Hepatic stellate cell (primary cell): ENCODE data around the gene ATP7B.
"Not testable (repeated sequence)": the region's sequence is repeated elsewhere in the genome, so short reads cannot be mapped to it uniquely, and the experiment has no call there.

Source experiments
- DNase-seq: peaks from one replicate; pipeline ENCODE4 v3.0.0; 2011; ENCODE audit warnings: low spot score

Gene ATP7B

DNA sequence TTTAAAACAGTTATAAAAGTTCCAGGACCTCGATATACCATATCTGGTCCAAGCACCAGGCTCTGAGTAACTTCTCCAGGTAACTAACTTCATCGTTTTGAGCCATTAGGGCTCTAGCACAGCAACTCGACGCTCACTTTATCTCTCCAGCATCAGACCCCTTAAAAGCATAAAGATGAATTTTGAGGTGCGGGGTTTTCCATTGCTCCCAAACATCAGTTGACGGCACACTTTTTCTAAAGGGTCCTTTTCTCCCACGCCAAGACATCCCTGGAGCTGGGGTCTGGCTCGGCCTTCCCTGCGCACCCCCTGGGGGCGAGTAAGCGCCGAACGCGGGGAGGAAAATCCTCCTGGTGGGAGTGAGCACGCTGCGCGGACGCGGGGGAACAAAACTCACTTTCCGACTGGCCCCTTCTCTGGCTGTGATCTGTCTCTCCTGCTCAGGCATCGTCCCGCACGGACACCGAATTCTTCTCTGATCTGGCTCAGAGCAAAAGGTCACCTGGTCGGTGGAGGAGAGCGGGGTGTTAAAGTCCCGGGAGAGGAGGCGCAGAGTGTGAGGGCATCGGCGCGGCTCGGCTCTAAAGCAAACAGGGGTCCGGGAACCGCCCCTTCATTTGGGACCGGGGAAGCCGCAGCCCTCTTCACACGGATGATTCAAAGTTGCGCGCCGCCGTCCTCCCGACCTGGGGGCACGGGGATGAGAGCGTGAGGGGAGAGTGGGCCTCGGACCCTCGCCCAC, at the start of gene ATP7B:
Gene ATP7B (minus strand): TSS at position 561 of the 742 bp plus-strand sequence. CDS start 113 bp downstream, at position 448.
- DNase-seq: peak; percentile 24

DNA sequence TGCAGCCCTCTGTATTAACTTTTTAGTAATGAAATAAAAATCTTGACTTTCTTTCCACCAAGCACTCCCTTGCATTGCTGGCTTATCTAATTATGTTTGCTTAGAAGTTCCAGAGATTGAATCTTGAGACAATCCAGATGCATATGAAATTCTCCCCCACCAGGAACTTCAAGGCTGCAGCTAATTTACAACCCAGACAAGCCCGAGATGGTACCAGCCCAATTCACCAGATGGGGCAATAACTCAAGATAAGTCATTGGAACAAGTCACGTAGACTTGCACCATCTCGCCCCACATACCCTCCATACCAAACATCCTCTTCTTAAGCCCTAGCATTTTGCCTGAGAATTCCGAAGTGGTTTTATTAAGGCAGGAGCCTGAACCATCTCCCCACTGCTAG, 42.2 kb upstream of the ATP7B start:
- no peak for DNase-seq

DNA sequence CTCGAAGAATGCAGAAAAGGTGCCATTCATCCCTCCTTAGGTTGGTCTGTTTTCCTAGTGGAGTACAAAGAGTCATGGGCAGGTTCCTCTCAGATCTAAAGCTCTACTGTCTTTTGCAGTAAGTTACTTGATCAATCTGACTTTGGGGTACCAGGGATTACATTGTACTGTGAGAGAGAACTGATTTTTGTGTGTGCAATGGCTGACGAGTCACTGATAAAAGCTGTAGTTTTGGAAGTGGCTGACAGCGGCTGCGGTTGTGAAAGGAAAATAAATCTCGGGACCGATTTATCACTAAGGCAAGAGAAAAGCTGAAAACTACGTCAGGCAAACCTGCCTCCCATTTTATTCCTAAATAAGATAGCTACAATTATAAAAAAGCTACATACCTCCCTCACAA, 40.1 kb upstream of the ATP7B start:
- DNase-seq: no peak

DNA sequence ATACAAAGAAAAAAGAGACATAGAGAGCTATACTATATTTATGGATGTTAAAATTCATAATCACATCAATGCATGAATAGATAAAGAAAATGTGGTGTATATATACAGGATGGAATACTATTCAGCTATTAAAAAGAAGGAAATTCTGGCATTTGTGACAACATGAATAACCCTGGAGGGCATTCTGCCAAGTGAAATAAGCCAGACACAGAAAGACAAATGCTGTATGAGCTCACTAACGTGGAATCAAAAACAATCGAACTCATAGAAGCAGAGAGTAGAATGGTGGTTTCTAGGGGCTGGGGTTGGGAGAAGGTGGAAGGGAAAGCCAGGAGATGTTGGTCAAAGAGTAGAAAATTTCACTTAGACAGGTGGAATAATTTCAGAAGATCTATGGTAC, 37.3 kb upstream of the ATP7B start:
- DNase-seq: no peak

DNA sequence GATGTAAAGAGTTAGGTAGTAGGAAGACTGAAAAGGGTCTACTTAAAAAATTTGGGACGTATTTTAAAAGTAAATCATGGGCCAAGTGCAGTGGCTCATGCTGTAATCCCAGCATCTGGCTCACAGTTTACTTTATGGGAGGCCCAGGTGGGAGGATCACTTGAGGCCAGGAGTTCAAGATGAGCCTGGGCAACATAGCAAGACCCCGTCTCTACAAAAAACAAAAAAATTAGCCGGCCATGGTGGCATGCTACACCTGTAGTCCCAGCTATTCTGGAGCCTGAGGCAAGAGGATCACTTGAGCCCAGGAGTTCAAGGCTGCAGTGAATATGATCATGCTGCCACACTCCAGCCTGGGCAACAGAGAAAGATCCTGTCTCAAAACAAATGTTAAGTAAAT, 36.2 kb upstream of the ATP7B start:
- no peak for DNase-seq

DNA sequence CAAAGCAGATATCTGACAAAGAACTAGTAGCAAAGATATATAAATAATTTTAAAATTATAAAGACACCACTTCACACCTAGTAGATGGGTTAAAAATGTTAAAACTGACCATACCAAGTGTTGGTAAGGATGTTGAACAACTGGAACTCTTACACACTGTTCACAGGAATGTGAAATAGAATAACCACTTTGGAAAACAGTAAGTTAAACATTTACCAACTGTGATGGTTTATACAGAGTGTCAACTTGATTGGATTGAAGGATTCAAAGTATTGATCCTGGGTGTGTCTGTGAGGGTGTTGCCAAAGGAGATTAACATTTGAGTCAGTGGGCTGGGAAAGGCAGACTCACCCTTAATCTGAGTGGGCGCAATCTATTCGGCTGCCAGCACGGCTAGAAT, 32.4 kb upstream of the ATP7B start:
- no peak for DNase-seq

DNA sequence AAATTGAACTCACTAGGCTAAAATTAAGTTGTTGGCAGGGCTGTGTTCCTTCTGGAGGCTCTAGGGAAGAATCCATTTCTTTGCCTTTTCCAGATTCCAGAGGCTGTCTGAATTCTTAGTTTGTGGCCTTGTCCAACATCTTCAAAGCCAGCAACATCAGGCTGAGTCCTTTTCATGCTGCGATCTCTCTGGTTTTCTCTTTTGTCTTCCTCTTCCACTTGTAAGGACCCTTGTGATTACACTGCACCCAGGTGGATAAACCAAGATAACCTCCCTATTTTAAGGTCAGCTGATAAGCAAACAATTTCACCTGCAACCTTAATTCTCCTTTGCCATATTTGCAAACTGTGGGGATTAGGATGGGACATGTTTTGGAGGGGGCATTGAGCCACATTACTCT, 24.8 kb upstream of the ATP7B start:
- DNase-seq: no peak

DNA sequence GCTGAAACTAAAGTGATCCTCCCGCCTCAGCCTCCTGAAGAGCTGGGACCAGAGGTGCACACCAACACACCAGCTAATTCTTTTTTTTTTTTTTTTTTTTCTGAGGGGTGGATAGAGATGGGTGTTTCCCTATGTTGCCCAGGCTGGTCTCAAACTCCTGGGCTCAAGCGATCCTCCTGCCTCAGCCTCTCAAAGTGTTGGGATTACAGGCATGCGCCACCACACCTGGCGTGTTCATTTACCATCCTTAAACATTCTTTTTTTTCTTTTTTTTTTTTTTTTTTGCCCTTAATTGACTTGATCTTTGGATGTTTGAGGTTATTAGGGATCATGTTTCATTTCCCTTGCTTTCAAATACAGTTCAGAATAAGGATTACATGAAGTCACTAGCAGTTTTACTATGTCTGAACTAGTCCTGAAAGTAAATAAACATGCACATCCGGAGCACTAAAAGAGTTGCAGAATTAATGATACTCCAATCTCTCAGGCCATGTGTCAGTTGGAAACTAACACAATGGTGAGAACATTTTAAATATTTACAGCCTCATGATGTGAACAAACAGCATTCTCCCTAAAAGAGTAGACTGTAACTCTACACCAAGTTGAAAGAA, 23.5 kb upstream of the ATP7B start:
- DNase-seq: no peak

DNA sequence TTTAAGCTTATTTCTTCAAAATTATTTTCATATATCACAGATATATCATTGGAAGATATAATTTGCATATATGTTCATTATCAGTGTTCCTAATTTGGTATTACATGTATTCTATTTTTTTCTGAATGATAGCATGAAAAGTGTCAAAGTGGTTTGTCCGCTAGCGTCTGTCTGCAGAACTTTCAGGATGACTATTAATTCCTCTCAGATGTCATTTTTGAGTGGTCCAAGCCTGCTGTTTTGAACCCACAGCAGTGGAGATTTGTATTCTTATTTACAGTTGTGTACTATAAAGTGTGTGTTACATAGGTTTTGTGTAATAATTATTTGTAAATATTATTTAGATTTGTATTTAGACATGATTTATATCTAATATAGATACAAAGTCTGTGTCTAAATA, 21.8 kb upstream of the ATP7B start:
- DNase-seq: no peak

DNA sequence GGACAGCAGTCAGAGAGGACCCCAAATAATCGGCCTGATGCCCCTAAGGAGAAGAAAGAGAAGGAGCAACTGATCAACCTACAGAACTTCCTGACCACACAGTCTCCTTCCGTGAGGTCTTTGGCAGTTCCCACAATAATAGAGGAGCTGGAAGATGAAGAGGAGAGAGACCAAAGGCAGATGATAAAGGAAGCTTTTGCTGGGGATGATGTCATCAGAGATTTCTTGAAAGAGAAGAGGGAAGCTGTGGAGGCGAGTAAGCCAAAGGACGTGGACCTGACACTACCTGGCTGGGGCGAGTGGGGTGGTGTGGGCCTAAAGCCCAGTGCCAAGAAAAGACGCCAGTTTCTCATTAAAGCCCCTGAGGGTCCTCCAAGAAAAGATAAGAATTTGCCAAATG, 19.2 kb upstream of the ATP7B start:
- DNase-seq: not testable (repeated sequence)

DNA sequence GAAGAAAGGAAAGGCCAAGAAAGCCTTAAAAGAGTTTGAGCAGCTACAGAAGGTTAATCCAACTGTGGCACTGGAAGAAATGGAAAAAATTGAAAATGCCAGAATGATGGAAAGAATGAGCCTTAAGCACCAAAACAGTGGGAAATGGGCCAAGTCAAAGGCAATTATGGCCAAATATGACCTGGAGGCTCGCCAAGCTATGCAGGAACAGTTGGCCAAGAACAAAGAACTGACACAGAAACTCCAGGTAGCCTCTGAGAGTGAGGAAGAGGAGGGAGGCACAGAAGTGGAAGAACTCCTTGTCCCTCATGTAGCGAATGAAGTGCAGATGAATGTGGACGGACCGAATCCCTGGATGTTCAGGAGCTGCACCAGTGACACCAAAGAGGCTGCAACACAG, 18.3 kb upstream of the ATP7B start:
- no peak for DNase-seq

DNA sequence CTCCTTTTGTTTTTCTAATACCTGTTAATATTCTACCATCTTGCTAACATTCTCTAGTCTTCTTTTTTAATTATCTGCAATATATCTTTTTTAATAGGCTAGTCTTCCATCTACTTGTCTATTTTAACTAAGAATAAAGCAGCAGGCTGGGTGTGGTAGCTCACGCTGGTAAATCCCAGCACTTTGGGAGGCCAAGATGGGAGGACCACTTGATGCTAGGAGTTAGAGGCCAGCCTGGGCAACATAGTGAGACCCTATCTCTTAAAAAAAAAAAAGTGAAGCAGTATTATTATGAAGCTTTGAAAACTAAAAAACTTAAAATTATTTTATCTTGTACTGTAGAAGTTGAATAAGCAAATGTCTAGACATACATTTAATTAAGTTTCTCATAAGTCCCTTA, 16.6 kb upstream of the ATP7B start:
- DNase-seq: no peak

DNA sequence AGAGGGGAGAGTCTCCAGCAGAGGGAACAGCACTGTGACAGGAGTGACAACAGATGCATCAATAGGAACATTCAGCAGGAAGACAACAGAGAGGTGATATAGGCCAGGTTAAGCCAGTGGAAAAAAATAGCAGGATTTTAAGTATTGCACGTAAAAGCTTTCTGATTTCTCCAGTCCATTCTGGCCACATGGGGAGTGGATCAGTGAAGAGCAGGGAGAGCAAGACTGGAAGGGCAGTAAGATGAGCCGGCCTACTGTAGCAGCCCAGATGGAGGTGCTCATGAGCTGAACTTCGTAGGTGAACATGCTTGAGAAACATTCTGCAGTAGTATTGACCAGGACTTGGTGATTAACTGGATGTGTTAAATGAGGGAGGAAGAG, 15.0 kb upstream of the ATP7B start:
- no peak for DNase-seq

DNA sequence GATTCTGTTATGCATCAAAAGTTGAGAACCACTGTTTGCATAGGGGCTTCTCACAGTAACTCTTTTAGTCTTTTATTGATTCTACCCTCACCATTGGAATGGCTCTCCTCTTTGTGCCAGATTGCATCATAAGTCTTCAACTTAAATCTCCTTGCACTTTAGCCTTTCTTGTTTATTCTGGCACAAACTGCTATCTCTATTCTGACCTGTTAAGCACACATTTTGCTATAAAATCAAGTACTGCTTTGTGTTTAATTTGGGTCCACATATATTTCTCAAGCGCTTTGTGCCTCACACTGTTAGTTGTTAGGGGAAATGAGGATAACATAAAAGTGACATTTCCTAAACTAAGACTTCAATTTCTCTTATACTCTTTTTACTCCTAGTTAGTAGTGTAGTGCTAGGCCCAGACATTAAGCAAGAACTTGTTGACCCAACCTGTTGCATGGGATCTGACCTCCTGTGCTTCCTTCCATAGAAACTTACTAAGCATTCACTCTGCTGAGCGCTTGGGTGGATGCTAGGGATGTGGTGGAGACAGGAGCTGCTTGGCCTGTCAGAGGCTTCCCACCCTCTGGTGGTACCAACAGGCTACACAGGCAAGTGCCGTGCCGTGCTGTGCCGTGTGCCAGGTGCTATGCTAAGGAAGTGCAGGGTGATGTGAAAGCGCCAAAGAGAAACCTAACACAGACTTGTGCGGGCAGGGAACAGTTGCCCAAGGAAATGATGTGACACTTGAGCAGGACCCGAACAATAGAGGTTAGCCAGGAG, 14.4 kb upstream of the ATP7B start:
- DNase-seq: no peak

DNA sequence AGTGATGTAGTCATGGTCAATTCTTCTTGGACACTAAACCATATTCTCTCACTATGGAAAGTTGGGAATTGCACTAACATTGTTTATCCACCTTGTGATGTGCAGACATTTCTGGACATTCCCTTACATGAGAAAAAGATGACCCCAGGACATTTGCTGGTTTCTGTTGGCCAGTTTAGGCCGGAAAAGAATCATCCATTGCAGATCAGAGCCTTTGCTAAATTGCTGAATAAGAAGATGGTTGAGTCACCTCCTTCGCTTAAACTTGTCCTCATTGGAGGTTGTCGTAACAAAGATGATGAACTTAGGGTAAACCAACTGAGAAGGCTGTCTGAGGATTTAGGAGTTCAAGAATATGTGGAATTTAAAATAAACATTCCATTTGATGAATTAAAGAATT, 13.2 kb upstream of the ATP7B start, which contains the start of gene UTP14C:
Gene UTP14C (plus strand): TSS at position 211 of the 400 bp plus-strand sequence. CDS start 4,114 bp downstream, outside the sequence.
- no peak for DNase-seq

DNA sequence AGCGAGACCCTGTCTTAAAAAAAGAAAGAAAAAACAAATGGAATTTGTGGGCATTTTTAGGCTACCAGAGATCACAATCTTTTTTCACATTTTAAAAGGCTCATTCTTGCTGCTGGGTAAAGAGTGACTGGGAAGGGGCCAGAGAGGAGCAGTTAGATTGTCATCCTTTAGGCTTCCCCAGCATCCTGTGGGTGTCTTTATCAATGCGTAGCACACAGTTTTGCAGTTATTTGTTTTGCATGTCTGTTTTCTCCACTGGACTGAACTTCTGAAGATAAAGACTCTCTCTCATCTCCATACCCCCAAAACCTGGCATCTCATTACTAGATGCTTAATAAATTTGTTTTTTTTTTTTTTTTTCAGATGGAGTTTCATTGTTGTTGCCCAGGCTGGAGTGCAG, 11.1 kb upstream of the ATP7B start:
- no peak for DNase-seq

DNA sequence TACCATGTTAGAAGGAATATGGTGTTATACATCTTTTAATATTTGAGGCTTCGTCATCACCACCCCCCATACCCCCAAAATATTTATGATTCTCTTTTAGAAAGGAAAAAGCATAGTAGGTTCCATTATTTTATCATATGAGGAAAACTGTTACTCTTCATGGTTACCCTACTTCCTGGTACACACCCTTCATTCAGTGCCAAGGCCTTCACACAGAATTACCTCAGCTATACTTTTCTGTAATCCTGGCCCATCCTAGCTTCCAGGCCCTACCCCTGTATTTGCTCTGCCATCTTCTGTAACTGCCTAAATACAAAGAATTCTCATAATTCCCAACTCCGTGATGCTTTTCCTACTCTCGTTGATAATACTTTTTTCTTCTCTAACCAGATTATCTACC, 8.9 kb upstream of the ATP7B start:
- no peak for DNase-seq

DNA sequence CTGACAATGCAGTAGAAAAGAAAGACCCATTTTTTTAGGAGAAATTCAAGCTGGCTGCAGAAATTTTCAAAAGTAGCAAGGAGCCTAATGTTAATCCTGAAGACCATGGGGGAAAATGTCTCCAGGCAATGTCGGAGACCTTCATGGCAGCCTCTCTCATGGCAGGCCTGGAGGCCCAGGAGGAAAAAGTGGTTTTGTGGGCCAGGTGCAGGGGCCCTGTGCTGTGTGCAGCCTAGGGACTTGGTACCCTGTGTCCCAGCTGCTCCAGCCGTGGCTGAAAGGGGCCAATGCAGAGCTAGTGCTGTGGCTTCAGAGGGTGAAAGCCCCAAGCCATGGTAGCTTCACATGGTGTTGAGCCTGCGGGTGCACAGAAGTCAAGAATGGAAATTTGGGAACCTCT, 5.0 kb upstream of the ATP7B start:
- no peak for DNase-seq

DNA sequence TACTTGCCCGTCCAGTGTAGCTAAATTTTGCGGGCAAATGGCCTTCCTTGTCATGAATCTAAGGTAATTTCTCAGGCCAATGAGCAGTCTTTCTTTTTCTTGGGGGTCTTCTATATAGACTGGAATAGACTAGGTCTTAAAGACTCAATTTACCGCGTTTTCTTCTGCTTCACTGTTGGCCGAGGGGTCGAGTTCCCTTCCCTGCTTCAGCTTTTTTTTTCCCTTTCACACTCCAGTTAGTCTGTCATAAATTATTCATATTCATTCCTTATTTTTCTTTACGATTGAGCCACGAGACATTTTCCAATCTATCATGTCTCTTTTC, 1.2 kb upstream of the ATP7B start:
- no peak for DNase-seq

DNA sequence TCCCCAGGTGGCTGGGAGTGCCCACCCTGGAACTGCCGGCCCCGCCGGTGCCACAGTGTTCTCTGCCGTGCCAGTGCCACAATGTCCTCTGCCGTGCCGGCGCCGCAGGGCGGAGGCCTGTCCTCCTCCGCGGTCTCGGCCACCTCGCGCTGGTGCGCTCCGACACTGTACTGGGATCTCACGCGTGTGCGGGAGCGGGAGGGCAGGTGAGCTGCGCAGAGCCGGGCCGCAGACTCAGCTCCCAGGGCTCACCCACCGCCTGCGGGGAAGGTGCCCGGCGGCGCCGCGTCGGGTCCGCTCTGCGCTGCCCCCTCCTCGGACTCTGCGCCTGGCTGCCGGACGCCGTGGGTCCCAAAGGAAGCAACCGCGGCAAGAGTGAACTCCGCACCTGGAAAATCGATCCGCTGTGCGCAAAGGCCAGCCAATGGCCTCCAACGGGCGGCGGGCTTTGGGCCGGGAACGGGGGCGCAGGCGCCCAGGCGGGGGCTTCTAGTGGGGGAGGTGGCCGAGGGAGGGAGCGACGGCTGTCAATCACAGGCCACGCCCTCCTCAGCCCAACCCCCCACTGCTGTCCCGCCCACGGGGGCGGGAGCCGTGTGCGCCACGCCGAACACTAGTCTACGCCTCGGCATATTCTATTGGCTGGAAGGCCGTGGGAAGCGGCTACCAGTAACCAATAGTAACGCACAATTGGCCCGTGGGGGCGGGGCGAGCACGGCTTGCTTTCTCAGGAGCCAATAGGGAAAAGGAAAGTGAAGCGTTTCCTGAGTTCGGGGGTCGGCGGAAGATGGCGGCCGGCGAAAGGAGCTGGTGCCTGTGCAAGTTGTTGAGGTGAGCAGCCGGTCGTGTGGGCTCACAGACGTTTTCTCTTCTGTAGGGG, 622 bp upstream of the ATP7B start, which contains the start of gene ALG11:
Gene ALG11 (plus strand): TSS at position 767 of the 880 bp plus-strand sequence. CDS start 21 bp downstream, at position 788.
- peak; percentile 98 for DNase-seq

DNA sequence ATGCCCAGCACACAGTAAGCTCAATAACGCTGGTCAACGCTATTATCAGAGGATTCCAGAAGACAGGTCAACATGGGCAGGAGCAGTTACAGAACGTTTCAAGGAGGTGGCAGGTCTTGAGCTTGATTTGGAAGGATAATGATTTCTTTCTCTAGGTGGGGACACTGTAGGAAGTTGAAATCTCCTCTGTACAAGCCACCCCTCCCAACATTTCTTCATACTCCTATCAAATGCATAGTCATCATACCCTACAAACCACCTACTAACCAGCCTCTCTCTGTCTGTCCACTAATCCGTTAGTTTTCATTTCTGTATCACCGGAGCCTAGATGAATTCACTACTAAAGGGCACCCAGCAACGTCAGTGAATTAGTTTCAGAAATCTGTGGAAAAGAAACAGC, 1.3 kb downstream of the ATP7B start:
- no peak for DNase-seq
